Measurements from ENCODE around the gene CRABP1.

GRCh38 chr15:78325092-78325843, 14.9 kb upstream of the CRABP1 start:
- TF ChIP-seq POLR2A (IDR thresholded peaks at IDR 0.05; ENCODE audit: low read depth), result no peak
- TF ChIP-seq EP300 (IDR thresholded peaks at IDR 0.05), result no peak
